Panc1 (cell line): ENCODE measurements around the gene TSPO2.

Source experiments
- POLR2AphosphoS5 ChIP-seq: IDR thresholded peaks from 2 replicates; pipeline ENCODE4 v1.6.1; 2012; ENCODE audit warnings: mild to moderate bottlenecking, low read depth, low read length, moderate library complexity
- SIN3A ChIP-seq: IDR thresholded peaks from 2 replicates; pipeline ENCODE4 v1.6.1; 2012; ENCODE audit warnings: low read depth, mild to moderate bottlenecking, low read length, moderate library complexity, borderline replicate concordance; ENCODE audit not compliant: insufficient read depth
- TCF7L2 ChIP-seq: IDR thresholded peaks from 2 replicates; pipeline ENCODE4 v1.6.1; 2011; ENCODE audit warnings: mild to moderate bottlenecking, low read depth, low read length, inconsistent platforms
- TF ChIP-seq, protein P1 (sequence below): fragments of 450-650 bp; IDR thresholded peaks from 2 replicates; pipeline ENCODE4 v1.5.1; 2017; ENCODE audit warnings: mild to moderate bottlenecking
- TF ChIP-seq, protein P2 (sequence below), 2 experiments: IDR thresholded peaks; 2 replicates each; pipeline ENCODE4 v1.6.1; 2011 to 2012; ENCODE audit warnings: low read depth in 2 of 2, control low read depth in 1 of 2, low read length in 1 of 2, mild to moderate bottlenecking in 1 of 2, moderate library complexity in 1 of 2; ENCODE audit not compliant: insufficient read depth in 1 of 2

DNA sequence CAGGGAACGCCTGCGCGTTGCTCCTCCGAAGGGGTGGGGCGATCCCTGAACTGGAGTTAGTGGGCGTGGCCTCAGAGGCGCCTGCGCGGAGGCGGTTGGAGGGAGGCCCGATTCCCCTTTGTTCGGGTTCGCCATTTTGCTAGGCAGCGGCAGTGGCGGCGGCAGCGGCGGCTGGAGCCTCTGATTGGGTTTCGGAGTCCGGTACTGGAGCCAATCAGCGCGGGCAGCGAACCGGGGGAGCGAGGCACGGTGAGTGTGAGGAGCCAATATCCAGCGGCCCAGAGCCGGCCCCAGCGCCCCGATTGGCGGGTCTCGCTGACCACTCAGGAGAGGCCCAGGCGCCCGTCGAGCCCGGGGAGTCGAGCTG, 30.6 kb downstream of the TSPO2 start, which contains the start of gene NFYA:
- TF ChIP-seq, protein P1, sequence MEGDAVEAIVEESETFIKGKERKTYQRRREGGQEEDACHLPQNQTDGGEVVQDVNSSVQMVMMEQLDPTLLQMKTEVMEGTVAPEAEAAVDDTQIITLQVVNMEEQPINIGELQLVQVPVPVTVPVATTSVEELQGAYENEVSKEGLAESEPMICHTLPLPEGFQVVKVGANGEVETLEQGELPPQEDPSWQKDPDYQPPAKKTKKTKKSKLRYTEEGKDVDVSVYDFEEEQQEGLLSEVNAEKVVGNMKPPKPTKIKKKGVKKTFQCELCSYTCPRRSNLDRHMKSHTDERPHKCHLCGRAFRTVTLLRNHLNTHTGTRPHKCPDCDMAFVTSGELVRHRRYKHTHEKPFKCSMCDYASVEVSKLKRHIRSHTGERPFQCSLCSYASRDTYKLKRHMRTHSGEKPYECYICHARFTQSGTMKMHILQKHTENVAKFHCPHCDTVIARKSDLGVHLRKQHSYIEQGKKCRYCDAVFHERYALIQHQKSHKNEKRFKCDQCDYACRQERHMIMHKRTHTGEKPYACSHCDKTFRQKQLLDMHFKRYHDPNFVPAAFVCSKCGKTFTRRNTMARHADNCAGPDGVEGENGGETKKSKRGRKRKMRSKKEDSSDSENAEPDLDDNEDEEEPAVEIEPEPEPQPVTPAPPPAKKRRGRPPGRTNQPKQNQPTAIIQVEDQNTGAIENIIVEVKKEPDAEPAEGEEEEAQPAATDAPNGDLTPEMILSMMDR = no peak
- TF ChIP-seq SIN3A (no peak), POLR2AphosphoS5 (no peak), TCF7L2 (no peak)
- TF ChIP-seq, protein P2, sequence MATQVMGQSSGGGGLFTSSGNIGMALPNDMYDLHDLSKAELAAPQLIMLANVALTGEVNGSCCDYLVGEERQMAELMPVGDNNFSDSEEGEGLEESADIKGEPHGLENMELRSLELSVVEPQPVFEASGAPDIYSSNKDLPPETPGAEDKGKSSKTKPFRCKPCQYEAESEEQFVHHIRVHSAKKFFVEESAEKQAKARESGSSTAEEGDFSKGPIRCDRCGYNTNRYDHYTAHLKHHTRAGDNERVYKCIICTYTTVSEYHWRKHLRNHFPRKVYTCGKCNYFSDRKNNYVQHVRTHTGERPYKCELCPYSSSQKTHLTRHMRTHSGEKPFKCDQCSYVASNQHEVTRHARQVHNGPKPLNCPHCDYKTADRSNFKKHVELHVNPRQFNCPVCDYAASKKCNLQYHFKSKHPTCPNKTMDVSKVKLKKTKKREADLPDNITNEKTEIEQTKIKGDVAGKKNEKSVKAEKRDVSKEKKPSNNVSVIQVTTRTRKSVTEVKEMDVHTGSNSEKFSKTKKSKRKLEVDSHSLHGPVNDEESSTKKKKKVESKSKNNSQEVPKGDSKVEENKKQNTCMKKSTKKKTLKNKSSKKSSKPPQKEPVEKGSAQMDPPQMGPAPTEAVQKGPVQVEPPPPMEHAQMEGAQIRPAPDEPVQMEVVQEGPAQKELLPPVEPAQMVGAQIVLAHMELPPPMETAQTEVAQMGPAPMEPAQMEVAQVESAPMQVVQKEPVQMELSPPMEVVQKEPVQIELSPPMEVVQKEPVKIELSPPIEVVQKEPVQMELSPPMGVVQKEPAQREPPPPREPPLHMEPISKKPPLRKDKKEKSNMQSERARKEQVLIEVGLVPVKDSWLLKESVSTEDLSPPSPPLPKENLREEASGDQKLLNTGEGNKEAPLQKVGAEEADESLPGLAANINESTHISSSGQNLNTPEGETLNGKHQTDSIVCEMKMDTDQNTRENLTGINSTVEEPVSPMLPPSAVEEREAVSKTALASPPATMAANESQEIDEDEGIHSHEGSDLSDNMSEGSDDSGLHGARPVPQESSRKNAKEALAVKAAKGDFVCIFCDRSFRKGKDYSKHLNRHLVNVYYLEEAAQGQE (IDR thresholded peaks at IDR 0.05; ENCODE audit: insufficient read depth in 1 of 2, low read depth in 2 of 2, low read length in 1 of 2) = no peak
